GM12892 (cell line): ENCODE measurements around the gene POU3F1.

Experiments used
- POLR2A ChIP-seq: IDR thresholded peaks from 2 replicates; pipeline ENCODE4 v1.6.1; 2011; ENCODE audit warnings: low read depth, low read length, control low read depth
- TAF1 ChIP-seq: IDR thresholded peaks from 2 replicates; pipeline ENCODE4 v1.6.1; 2011; ENCODE audit warnings: low read depth, mild to moderate bottlenecking, control low read depth, low read length, borderline replicate concordance

- TF ChIP-seq POLR2A: no peak
- no peak for TF ChIP-seq TAF1
Observed at GRCh38 chr1:38072858-38073257, 26.3 kb upstream of the POU3F1 start.
